ENCODE results near the gene BANP. TPM values are rescaled to one million over a fixed set of nuclear protein-coding genes. Genes with fewer than 3 reads are reported as not detected.
"Not testable (repeated sequence)": the region's sequence is repeated elsewhere in the genome, so short reads cannot be mapped to it uniquely, and the experiment has no call there.

Gene BANP
- total RNA-seq, 3 donors from 2014 or later (not counting 1 experiment from before 2014, with no cell fraction given), result 88.8 to 117 (median 117) TPM

DNA sequence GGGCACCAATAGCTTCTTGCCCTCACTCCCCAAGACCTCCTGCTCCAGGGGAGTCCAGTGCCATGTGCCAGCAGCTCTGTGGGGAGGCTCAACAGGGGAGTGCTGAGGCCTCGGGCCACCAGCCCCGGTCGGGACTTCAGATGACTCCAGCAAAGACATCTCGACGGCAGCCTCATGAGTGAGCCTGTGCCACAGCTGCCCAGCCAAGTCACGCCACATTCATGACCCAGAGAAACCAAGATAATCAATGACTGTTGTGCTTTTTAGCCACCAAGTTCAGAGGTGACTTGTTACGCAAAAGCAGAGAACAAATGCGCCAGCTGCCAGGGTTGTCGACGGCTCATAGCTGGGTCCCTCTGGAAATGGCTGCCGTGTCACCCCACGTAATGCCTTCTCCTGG lies 157.5 kb downstream of the BANP start:
- no peak for TF ChIP-seq CTCF (IDR thresholded peaks at IDR 0.05)
- 96% methylated on average over 12 of the region's 12 CpGs for WGBS (ENCODE audit: insufficient coverage)
- Histone ChIP-seq H3K4me1 (ENCODE audit: control insufficient read depth, insufficient read depth, low read length) (no peaks in the 10 kb centered on the region), H3K36me3 (ENCODE audit: control insufficient read depth, insufficient read depth, low read length) (no peaks in the 10 kb centered on the region), H3K27me3 (ENCODE audit: control insufficient read depth, insufficient read depth, low read length) (no peaks in the 10 kb centered on the region), H3K4me3 (ENCODE audit: low read length) (no peak overlapping the region), H3K27ac (ENCODE audit: low read length) (no peak overlapping the region), H3K9me3 (ENCODE audit: control insufficient read depth, insufficient read depth, low read length) (no peaks in the 10 kb centered on the region)
- H3K9me3 Mint-ChIP-seq, result no peaks in the 10 kb centered on the region
- ATAC-seq, result no peak
- H3K4me3 Mint-ChIP-seq, result no peak overlapping the region
- no peak for DNase-seq
- peaks cover 0 to 2% of the 10 kb centered on the region in 2 donors for H3K27me3 Mint-ChIP-seq (ENCODE audit: low read depth in 2 of 2)
- intact Hi-C loops (cut with micrococcal nuclease), result no loop called here
- H3K27ac Mint-ChIP-seq, result no peak overlapping the region
- peaks cover 0 to 11% of the 10 kb centered on the region in 2 donors for H3K4me1 Mint-ChIP-seq
- H3K36me3 Mint-ChIP-seq, result no peaks in the 10 kb centered on the region

DNA sequence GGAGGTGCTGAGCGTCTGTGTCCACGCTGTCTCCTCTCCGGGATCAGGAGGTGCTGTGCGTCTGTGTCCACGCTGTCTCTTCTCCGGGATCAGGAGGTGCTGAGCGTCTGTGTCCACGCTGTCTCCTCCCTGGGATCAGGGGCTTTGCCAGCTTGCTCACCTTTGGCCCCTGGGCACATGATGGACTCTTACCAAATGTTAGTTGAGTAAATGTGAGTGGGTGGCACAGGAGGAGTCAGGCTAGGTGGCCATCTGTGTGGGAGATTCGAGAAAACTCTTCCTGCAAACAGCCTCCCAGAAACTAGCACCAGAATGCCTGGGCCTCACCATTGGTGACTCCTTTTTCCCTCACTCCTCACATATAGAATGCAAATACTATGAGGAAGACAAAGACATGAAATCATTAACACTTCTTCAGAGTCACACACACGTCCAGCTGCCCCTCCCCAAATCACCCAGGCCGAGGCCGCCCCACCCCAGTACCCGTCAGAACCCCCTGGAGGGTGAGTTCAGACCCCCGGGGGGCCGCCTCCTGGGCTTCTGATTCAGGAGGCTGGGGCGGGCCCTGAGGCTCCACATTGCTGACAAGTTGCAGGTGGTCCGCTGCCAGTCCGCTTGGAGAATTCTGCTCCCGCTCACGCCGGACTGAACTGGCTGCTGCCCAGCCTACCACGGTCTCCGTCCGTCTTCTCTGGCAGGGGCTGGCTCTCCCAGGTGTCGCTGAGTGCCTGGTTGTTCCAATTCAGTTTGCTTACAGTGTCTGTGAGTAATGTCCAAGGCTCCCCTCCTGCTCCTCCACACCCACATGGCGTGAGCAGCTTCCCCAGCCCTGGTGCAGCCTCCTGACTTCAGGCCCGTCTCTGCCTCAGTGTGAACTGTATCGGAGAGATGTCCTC lies 158.7 kb downstream of the BANP start:
- H3K9me3 ChIP-seq (ENCODE audit: control insufficient read depth, insufficient read depth, low read length); H3K27ac Mint-ChIP-seq; H3K27me3 Mint-ChIP-seq (ENCODE audit: low read depth in 2 of 2); H3K4me1 ChIP-seq (ENCODE audit: control insufficient read depth, insufficient read depth, low read length); H3K4me3 ChIP-seq (ENCODE audit: low read length); H3K4me3 Mint-ChIP-seq; intact Hi-C loops (cut with micrococcal nuclease); H3K27me3 ChIP-seq (ENCODE audit: control insufficient read depth, insufficient read depth, low read length); H3K36me3 ChIP-seq (ENCODE audit: control insufficient read depth, insufficient read depth, low read length); H3K36me3 Mint-ChIP-seq; DNase-seq; H3K9me3 Mint-ChIP-seq; H3K27ac ChIP-seq (ENCODE audit: low read length): not testable (repeated sequence)
- peak in 1 of 3 donors; percentile 74 for ATAC-seq
- whole genome bisulfite sequencing (ENCODE audit: insufficient coverage), result 91% methylated on average over 28 of the region's 28 CpGs
- H3K4me1 Mint-ChIP-seq, result peaks cover 0 to 11% of the 10 kb centered on the region in 2 donors

- peak in 2 of 3 donors; percentile 80 to 87 for ATAC-seq
- H3K27ac Mint-ChIP-seq; H3K36me3 ChIP-seq (ENCODE audit: control insufficient read depth, insufficient read depth, low read length); H3K27me3 ChIP-seq (ENCODE audit: control insufficient read depth, insufficient read depth, low read length); H3K4me3 Mint-ChIP-seq; H3K9me3 ChIP-seq (ENCODE audit: control insufficient read depth, insufficient read depth, low read length); H3K4me1 ChIP-seq (ENCODE audit: control insufficient read depth, insufficient read depth, low read length); H3K4me3 ChIP-seq (ENCODE audit: low read length); intact Hi-C loops (cut with micrococcal nuclease); DNase-seq; H3K27me3 Mint-ChIP-seq (ENCODE audit: low read depth in 2 of 2); H3K36me3 Mint-ChIP-seq; H3K9me3 Mint-ChIP-seq; H3K27ac ChIP-seq (ENCODE audit: low read length): not testable (repeated sequence)
- peaks cover 0 to 11% of the 10 kb centered on the region in 2 donors for H3K4me1 Mint-ChIP-seq
- 29% methylated on average over 19 of the region's 21 CpGs for whole genome bisulfite sequencing (ENCODE audit: insufficient coverage)
These were observed 159.8 kb downstream of the BANP start for GRCh38 chr16:88110875-88111494.

DNA sequence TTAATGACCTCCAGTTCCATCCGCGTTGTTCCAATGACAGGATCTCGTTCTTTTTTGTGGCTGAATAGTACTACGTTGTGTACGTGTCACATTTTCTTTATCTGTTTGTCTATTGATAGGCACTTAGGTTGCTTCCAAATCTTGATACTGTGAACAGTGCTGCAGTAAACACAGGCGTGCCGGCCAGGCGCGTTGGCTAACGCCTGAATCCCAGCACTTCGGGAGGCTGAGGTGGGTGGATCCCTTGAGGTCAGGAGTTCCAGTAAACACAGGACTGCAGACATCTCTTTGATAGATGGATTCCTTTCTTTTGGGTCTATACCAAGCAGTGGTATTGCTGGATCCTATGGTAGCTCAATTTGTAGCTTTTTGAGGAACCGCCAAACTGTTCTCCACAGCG lies 160.7 kb downstream of the BANP start:
- H3K27ac Mint-ChIP-seq; H3K4me3 Mint-ChIP-seq; H3K27ac ChIP-seq (ENCODE audit: low read length); intact Hi-C loops (cut with micrococcal nuclease); H3K36me3 Mint-ChIP-seq; H3K9me3 Mint-ChIP-seq; H3K27me3 Mint-ChIP-seq (ENCODE audit: low read depth in 2 of 2); H3K36me3 ChIP-seq (ENCODE audit: control insufficient read depth, insufficient read depth, low read length); ATAC-seq; H3K27me3 ChIP-seq (ENCODE audit: control insufficient read depth, insufficient read depth, low read length); H3K9me3 ChIP-seq (ENCODE audit: control insufficient read depth, insufficient read depth, low read length); H3K4me3 ChIP-seq (ENCODE audit: low read length); H3K4me1 ChIP-seq (ENCODE audit: control insufficient read depth, insufficient read depth, low read length); DNase-seq: not testable (repeated sequence)
- 94% methylated on average over 13 of the region's 13 CpGs for WGBS (ENCODE audit: insufficient coverage)
- peaks cover 0 to 11% of the 10 kb centered on the region in 2 donors for H3K4me1 Mint-ChIP-seq
